Activated naive CD4-positive, alpha-beta T cell treated with anti-CD3 and anti-CD28 coated beads for 36 hours (primary cell): ENCODE data around the gene RNF40. TPM values are rescaled to one million over a fixed set of nuclear protein-coding genes. Genes with fewer than 3 reads are reported as not detected.

ENCODE experiments used
- CTCF ChIA-PET: fragments of 350-600 bp; sonication (Branson Sonifier 250); formaldehyde crosslinking; loops from one replicate; lab custom pipeline; 2021; ENCODE audit warnings: antibody characterized with exemption; lab: Charles Lee
- DNase-seq: peaks from one replicate; pipeline ENCODE4 v3.0.0-alpha.2; 2020
- H3K27ac Mint-ChIP-seq: one replicate; pipeline ENCODE4 v1.8.0; 2021; ENCODE audit warnings: mild to moderate bottlenecking, mixed read lengths
- H3K27me3 Mint-ChIP-seq: one replicate; pipeline ENCODE4 v1.8.0; 2021; ENCODE audit warnings: low read depth, mixed read lengths
- H3K36me3 Mint-ChIP-seq: one replicate; pipeline ENCODE4 v1.8.0; 2021; ENCODE audit warnings: low read depth, mixed read lengths
- H3K4me1 Mint-ChIP-seq: one replicate; pipeline ENCODE4 v1.8.0; 2021; ENCODE audit warnings: low read depth, mixed read lengths
- H3K4me3 Mint-ChIP-seq: one replicate; pipeline ENCODE4 v1.8.0; 2021; ENCODE audit warnings: mild to moderate bottlenecking, moderate library complexity, mixed read lengths
- H3K9me3 Mint-ChIP-seq: one replicate; pipeline ENCODE4 v1.8.0; 2021; ENCODE audit warnings: mixed read lengths
- intact Hi-C: fragments of 100-400 bp; cut with micrococcal nuclease; formaldehyde crosslinking; loops from one replicate; pipeline ENCODE4 v1.15.1; 2023
- total RNA-seq, 2 experiments: library from RNA; stranded (reverse); gene quantifications; one replicate each; pipeline ENCODE4 v1.2.3, GENCODE V29; 2021

RNF40 gene
- total RNA-seq, 2 experiments from 2014 or later: 51.1 to 61.0 TPM

DNA sequence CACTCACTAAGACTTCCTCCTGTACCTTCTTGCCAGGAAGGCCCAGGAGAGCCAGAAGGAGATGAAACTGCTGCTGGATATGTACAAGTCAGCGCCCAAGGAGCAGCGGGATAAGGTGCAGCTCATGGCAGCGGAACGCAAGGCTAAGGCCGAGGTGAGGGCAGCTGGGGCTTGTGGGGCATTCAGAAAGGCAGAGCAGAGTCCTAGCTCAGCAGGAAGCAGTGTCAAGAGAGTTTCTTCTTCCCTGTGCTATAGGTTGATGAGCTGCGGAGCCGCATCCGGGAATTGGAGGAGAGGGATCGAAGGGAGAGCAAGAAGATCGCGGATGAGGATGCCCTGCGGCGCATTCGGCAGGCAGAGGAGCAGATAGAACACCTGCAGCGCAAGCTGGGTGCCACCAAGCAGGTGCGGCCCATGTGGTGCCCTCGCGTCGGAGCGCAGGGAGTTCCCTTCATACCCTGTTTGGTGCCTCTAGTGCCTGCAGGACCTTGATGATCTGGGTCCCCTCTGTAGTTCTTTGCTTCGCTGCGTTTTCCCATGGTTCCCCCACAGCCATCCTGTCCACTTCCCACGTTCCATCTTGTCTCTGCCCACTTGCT is 6.6 kb downstream of the RNF40 start:
- intact Hi-C loops: no loop called here
- no peak overlapping the region for H3K4me3 Mint-ChIP-seq
- no peaks in the 10 kb centered on the region for H3K9me3 Mint-ChIP-seq
- no peak overlapping the region for H3K27ac Mint-ChIP-seq
- H3K4me1 Mint-ChIP-seq: peaks cover 5% of the 10 kb centered on the region
- no peaks in the 10 kb centered on the region for H3K27me3 Mint-ChIP-seq
- DNase-seq: no peak
- H3K36me3 Mint-ChIP-seq: peaks cover 33% of the 10 kb centered on the region
- CTCF ChIA-PET: no interaction called here

DNA sequence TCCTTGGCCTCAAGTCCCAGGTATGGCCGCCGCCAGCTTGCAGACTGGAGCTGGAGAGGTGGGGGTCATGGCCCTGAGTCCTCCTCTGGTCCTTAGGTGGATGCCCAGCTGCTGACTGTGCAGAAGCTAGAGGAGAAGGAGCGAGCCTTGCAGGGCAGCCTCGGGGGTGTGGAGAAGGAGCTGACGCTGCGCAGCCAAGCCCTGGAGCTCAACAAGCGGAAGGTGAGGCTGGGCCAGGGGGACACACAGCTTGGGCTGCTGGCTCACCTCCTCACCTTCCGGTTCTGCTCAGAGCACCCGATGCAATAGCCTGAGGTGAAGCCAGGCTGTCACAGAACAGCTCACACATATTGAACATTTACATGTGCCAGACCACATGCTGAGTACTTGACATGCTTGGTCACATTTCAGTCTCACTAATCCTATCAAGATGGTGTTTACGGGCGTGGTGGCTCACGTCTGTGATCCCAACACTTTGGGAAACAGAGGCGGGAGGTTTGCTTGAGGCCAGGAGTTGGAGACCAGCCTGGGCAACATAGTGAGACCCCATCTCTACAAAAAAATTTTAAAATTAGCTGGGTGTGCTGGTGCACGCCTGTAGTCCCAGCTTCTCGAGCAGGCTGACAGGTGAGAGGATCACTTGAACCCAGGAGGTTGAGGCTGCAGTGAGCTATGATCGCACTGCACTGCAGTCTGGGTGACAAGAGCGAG is 7.4 kb downstream of the RNF40 start:
- Mint-ChIP-seq H3K36me3 (peaks cover 38% of the 10 kb centered on the region), H3K4me3 (no peak overlapping the region), H3K27me3 (no peaks in the 10 kb centered on the region), H3K4me1 (peaks cover 2% of the 10 kb centered on the region), H3K9me3 (no peaks in the 10 kb centered on the region), H3K27ac (peak overlapping the region; percentile 25)
- no peak for DNase-seq
- CTCF ChIA-PET: interaction anchor here (2.1 kb wide), 1 partner anchor 10 kb away, joined by 5 read pairs; no protein-coding TSS in a partner anchor
- intact Hi-C loops: no loop called here

DNA sequence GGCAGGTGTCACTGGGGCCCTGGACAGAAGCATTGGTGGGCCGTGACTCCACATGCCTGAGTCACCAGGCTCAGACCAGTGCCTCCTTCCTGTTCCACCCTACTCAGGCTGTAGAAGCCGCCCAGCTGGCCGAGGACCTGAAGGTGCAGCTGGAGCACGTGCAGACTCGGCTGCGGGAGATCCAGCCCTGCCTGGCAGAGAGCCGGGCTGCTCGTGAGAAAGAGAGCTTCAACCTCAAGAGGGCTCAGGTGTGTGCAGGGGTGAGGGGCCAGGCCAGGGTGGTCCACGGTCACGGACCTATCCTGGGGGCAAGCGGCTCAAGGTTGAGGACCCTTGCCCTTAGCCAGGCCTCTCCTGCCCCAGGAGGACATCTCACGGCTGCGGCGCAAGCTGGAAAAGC is 9.6 kb downstream of the RNF40 start:
- CTCF ChIA-PET: interaction anchor here (0.9 to 2.1 kb wide), 2 partner anchors 12 to 43 kb away, joined by 3 to 5 read pairs; no protein-coding TSS in a partner anchor
- H3K27ac Mint-ChIP-seq: no peak overlapping the region
- no peaks in the 10 kb centered on the region for H3K27me3 Mint-ChIP-seq
- H3K4me1 Mint-ChIP-seq: peaks cover 10% of the 10 kb centered on the region
- intact Hi-C loops: no loop called here
- H3K9me3 Mint-ChIP-seq: no peaks in the 10 kb centered on the region
- no peak for DNase-seq
- no peak overlapping the region for H3K4me3 Mint-ChIP-seq
- peaks cover 37% of the 10 kb centered on the region for H3K36me3 Mint-ChIP-seq

DNA sequence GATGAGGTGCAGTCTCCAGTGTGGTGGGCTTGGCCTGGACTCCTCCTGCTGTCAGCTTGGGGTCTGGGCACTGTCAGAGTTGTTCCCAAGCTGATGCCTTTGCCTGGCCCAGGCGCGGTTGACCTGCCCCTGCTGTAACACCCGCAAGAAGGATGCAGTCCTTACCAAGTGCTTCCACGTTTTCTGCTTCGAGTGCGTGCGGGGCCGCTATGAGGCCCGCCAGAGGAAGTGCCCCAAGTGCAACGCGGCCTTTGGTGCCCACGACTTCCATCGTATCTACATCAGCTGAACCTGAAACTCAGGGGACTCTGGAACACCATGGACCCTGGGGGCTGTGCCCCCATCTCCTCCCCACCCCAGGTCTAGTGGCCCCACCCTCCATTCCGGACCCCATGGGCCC is 11.7 kb downstream of the RNF40 start:
- intact Hi-C loops: no loop called here
- Mint-ChIP-seq H3K4me1 (peaks cover 17% of the 10 kb centered on the region), H3K4me3 (no peak overlapping the region), H3K27ac (no peak overlapping the region), H3K27me3 (no peaks in the 10 kb centered on the region), H3K9me3 (no peaks in the 10 kb centered on the region), H3K36me3 (peaks cover 31% of the 10 kb centered on the region)
- CTCF ChIA-PET: interaction anchor here (0.9 kb wide), 1 partner anchor 40 kb away, joined by 3 read pairs; no protein-coding TSS in a partner anchor
- no peak for DNase-seq

DNA sequence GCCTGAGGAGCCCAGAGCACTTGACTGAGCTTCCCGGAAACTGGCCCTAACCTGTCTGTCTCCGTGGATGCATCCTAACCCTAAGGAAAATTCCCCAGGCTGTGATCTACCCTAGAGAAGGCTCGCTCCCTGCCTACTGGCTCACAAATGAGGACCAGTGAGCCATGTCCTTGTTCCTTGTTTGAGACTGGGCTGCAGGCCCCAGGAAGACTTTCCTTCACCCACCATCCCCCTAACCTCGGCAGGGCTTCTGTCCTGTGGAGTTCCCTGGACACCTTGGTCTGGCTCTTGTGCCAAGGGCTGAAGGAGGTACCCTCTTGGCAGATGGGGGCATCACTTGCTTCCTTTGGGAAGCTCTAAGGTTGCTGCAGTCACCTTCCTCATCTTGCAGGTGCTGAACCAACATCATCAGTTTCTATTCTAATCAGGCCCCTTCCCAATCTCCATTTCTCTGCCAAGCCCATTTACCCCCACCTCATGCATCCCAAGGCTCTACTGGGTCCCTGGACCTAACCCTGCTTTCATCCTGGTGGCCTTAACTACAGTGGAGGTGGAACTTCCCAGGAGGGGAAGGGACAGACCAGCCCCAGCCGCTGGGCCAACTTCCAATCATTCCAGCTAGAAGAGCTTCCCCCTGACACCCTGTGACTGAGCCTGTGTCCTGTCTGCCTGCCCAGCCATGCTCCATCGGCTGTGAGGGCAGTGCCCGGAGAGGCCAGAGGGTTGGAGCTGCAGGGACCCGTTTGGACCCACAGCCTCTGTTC is 12.4 kb downstream of the RNF40 start:
- H3K9me3 Mint-ChIP-seq: no peaks in the 10 kb centered on the region
- peak overlapping the region; percentile 95 for H3K4me3 Mint-ChIP-seq
- intact Hi-C loops: loop anchor here (1.0 kb wide), 4 partner anchors 12 to 148 kb away; partner anchors contain the start of genes CFAP119, PHKG2 and RNF40
- H3K27ac Mint-ChIP-seq: peak overlapping the region; percentile 93
- CTCF ChIA-PET: interaction anchor here (0.7 to 1.5 kb wide), 3 partner anchors 10 to 40 kb away, joined by 3 to 4 read pairs (median 3); no protein-coding TSS in a partner anchor
- peaks cover 17% of the 10 kb centered on the region for H3K4me1 Mint-ChIP-seq
- no peaks in the 10 kb centered on the region for H3K27me3 Mint-ChIP-seq
- no peak for DNase-seq
- H3K36me3 Mint-ChIP-seq: peaks cover 26% of the 10 kb centered on the region

DNA sequence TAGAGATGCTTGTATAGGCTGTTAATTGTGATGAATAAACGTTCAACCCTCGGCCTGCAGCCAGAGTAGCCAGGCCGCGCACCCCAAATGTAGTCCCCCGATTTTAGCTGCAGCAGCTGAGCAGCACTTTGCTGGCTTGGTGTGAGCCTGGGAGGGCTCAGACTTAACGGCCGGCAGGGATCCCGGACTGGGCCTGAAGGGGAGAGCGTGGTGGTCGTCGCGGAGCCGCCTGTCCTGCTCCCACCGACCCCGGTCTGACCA is 12.9 kb downstream of the RNF40 start:
- no peak for DNase-seq
- Mint-ChIP-seq H3K9me3 (no peaks in the 10 kb centered on the region), H3K4me3 (peak overlapping the region; percentile 95), H3K27ac (peak overlapping the region; percentile 93), H3K36me3 (peaks cover 24% of the 10 kb centered on the region), H3K4me1 (peaks cover 17% of the 10 kb centered on the region), H3K27me3 (no peaks in the 10 kb centered on the region)
- intact Hi-C loops: loop anchor here (1.0 kb wide), 4 partner anchors 13 to 147 kb away; partner anchors contain the start of genes CFAP119, PHKG2 and RNF40
- CTCF ChIA-PET: interaction anchor here (0.7 to 1.5 kb wide), 2 partner anchors 10 to 40 kb away, joined by 3 to 4 read pairs; no protein-coding TSS in a partner anchor

DNA sequence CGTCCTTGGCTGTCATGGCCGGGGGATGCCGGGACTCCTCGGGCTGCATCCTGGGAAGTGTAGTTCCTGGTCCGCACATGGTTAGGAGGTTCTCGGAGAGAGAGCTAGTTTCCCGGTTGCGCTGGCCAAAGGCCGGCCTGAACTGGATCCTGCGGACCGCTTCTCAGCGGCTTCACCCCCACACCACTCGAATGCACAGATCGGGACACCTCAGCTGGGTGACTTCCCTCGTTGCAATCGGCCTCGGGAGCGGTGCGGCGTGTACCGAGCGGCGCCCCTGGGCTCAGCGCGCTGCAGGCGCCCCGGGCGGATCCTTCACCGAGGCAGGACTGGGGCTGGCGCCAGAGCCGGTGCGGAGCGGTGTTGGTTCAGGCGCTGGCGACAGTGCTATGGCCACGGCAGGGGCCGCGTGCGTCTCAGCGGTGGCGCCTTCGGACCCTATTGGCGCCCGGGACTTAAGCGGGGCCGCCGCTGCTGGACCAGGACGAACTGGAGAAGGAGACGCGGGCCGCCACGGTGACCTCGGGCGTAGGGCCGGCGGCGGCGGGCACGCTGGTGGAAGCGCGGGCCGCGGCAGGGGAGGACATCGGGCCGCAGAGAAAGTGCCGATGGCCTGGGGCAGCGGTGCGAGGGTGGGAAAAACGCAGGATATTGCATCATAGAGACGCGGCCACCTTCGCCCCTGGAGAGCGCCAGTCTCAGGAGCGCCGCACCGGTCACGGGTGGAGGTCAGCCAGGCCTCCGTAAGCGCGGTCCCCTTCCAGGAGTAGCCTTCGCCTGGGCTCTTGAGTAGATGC is 13.5 kb downstream of the RNF40 start:
- H3K4me3 Mint-ChIP-seq: peak overlapping the region; percentile 95
- CTCF ChIA-PET: interaction anchor here (0.7 to 1.5 kb wide), 3 partner anchors 9 to 39 kb away, joined by 3 to 4 read pairs (median 3); no protein-coding TSS in a partner anchor
- peak; percentile 78 for DNase-seq
- H3K36me3 Mint-ChIP-seq: peaks cover 21% of the 10 kb centered on the region
- H3K27me3 Mint-ChIP-seq: no peaks in the 10 kb centered on the region
- peak overlapping the region; percentile 93 for H3K27ac Mint-ChIP-seq
- peaks cover 17% of the 10 kb centered on the region for H3K4me1 Mint-ChIP-seq
- intact Hi-C loops: loop anchor here (1.0 kb wide), 4 partner anchors 13 to 147 kb away; partner anchors contain the start of genes CFAP119, PHKG2 and RNF40
- H3K9me3 Mint-ChIP-seq: no peaks in the 10 kb centered on the region

DNA sequence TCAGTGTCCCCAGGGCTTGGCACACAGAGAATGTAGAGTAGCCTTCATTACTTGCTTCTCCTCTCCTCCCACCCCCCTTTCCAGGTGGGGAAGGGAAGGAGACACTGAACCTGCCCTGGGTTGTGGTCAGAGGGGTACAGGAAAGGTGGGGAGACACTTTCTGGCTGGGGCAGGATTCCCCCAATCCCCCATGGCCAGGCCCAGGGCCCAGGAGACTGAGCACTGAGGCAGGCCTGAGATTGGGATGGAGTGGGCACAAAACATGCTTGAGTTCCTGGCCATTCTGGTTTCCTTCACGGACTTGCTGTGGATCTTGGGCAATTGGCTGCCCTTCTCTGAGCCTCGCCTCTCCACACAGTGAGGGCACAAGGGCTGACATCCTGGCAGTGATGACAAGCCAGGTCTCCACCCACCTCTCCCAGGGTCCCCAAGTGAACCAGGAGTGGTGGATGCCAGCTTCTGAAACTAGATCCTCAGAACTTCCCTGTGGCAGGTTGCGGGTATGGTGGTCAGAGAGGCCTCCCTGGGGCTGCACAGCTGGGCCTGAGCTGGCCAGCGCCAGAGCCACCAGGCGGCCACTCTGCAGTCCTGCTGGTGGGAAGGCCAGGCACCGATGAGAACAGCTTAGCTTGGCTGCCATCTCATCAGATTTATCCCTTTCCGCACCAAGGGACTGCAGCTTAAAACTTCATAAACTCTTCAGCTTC is 15.6 kb downstream of the RNF40 start:
- Mint-ChIP-seq H3K9me3 (no peaks in the 10 kb centered on the region), H3K4me1 (peaks cover 17% of the 10 kb centered on the region), H3K27ac (no peak overlapping the region), H3K36me3 (peaks cover 18% of the 10 kb centered on the region), H3K27me3 (no peaks in the 10 kb centered on the region), H3K4me3 (peak overlapping the region; percentile 95)
- no peak for DNase-seq
- CTCF ChIA-PET: interaction anchor here (0.6 to 1.1 kb wide), 5 partner anchors 10 to 164 kb away, joined by 3 to 4 read pairs (median 3); no protein-coding TSS in a partner anchor
- intact Hi-C loops: no loop called here

DNA sequence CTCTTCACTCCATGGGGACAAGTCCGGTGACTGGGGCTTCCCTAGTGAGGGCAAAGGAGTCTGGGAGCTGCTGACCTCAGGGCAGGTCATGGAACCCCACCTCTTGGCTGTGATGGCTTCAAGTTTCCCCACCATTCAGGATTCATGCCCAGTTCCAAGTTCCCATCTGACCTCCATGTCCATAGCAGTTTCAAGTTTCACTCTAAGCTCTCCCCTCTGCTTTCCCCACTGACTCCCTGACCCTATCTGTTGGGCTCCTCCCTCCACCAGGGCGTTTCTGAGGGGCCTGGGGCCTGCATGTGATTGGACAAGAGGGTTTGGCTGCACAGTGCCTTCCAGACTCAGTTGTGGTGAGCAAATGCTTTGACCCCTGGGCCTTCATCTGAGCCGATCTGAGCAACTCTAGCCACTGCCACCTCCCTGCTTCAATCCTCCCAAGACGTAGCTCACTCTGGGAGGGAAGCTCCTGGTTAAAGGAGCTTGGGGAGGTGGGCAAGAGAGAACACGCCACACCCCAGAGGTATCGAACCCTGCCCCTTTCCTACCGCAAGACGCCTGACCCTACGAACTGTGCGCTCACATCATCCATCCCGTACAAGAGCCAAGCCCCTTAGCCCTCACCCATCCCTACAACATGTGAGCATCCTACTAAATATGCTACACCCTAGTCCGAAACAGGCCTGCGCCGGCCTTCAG is 16.6 kb downstream of the RNF40 start:
- Mint-ChIP-seq H3K4me1 (peaks cover 17% of the 10 kb centered on the region), H3K9me3 (no peaks in the 10 kb centered on the region), H3K27me3 (no peaks in the 10 kb centered on the region), H3K27ac (no peak overlapping the region), H3K36me3 (peaks cover 13% of the 10 kb centered on the region), H3K4me3 (no peak overlapping the region)
- DNase-seq: no peak
- intact Hi-C loops: no loop called here
- CTCF ChIA-PET: interaction anchor here (0.9 to 1.1 kb wide), 2 partner anchors 9 to 24 kb away, joined by 3 to 4 read pairs; no protein-coding TSS in a partner anchor

DNA sequence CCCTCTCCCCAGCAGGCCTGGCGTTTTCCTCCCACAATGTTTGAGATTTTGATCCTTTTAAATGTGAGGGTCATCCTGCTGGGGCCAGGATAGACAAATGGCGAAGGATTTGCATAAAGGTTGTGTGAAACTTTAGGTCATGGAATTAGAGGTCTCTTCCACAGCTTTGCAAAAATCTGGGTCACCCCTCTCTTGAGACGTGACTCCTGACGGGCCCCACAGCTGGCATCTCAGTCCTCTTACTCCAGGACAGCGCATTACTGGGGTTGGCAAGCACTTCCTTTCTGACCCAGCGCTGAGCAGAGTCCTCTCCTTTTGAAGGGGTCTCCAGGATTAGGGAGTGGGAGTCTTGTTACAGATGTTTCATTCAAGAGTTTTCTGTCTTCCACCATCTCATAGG is 17.5 kb downstream of the RNF40 start:
- Mint-ChIP-seq H3K9me3 (no peaks in the 10 kb centered on the region), H3K4me1 (peaks cover 14% of the 10 kb centered on the region), H3K36me3 (peaks cover 6% of the 10 kb centered on the region), H3K27ac (no peak overlapping the region), H3K27me3 (no peaks in the 10 kb centered on the region), H3K4me3 (no peak overlapping the region)
- CTCF ChIA-PET: no interaction called here
- intact Hi-C loops: no loop called here
- no peak for DNase-seq

DNA sequence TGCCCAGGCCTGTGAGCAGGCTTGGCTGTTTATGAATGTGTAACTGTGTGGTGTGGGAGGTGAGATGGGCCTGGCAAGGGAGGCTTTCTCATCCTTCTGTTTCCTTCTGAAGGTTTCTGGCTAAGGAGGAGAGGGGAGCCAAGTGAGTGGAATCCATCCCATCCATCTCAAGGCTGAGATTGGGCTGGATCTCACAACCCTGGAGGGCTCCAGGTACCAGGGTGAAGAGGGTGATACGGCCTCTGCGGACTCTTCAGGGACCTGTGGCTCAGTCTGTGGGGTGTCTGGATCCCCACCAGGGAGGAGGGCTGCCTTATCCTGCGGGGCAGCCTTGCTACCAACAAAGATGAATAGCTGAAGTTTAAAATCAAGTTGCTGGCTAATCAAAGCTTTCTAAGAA is 17.9 kb downstream of the RNF40 start:
- intact Hi-C loops: no loop called here
- no peak for DNase-seq
- Mint-ChIP-seq H3K27ac (no peak overlapping the region), H3K4me1 (peaks cover 11% of the 10 kb centered on the region), H3K9me3 (no peaks in the 10 kb centered on the region), H3K4me3 (no peak overlapping the region), H3K27me3 (no peaks in the 10 kb centered on the region), H3K36me3 (peaks cover 5% of the 10 kb centered on the region)
- CTCF ChIA-PET: no interaction called here
